ENCODE data around the gene ERGIC1. TPM values are rescaled to one million over a fixed set of nuclear protein-coding genes. Genes with fewer than 3 reads are reported as not detected.

The ERGIC1 gene
- total RNA-seq, 1 experiment from 2014 or later, result 77.0 TPM

GRCh38 chr5:172933238-172933637 is 99.2 kb downstream of the ERGIC1 start:
- no peak overlapping the region for H2BK20ac ChIP-seq (ENCODE audit: low read depth, low read length, poor library complexity, severe bottlenecking)
- H3K27ac ChIP-seq (ENCODE audit: insufficient read length, low read depth, low read length), result no peak overlapping the region
- no peak overlapping the region for H3K23ac ChIP-seq (ENCODE audit: insufficient read length, low read depth, low read length)
- H3K18ac ChIP-seq (ENCODE audit: insufficient read length, low read depth, low read length), result no peak overlapping the region
- no peaks in the 10 kb centered on the region for H4K20me1 ChIP-seq (ENCODE audit: control insufficient read depth, insufficient read depth, insufficient read length)
- Mint-ChIP-seq H3K36me3 (ENCODE audit: insufficient read depth in 1 of 3, low read depth in 3 of 3) (peaks cover 22 to 49% (median 46%) of the 10 kb centered on the region in 3 experiments; a peak in 6 of 7 replicates), H3K9me3 (no peaks in the 10 kb centered on the region), H3K27me3 (ENCODE audit: low read depth) (no peaks in the 10 kb centered on the region), H3K4me3 (no peak overlapping the region), H3K4me1 (peaks cover 8 to 23% of the 10 kb centered on the region in 2 experiments), H3K27ac (no peak overlapping the region)
- no peak overlapping the region for H3K14ac ChIP-seq (ENCODE audit: insufficient read depth, low read length)
- no peak overlapping the region for H2AFZ ChIP-seq (ENCODE audit: low read length)
- no peak overlapping the region for H2BK120ac ChIP-seq (ENCODE audit: low read depth, low read length, poor library complexity, severe bottlenecking)
- H2BK5ac ChIP-seq (ENCODE audit: insufficient read length, low read length), result no peak overlapping the region
- H3K79me1 ChIP-seq (ENCODE audit: insufficient read depth, low read depth, low read length, poor library complexity, severe bottlenecking), result no peaks in the 10 kb centered on the region
- H3K9me3 ChIP-seq (ENCODE audit: control insufficient read depth, low read depth, low read length), result no peaks in the 10 kb centered on the region
- no peak overlapping the region for H2AK5ac ChIP-seq (ENCODE audit: insufficient read length, low read length)
- H3K4ac ChIP-seq (ENCODE audit: low read depth, low read length), result no peak overlapping the region
- H3K79me2 ChIP-seq (ENCODE audit: insufficient read depth, low read length), result no peaks in the 10 kb centered on the region
- no peak for TF ChIP-seq CTCF (conservative IDR thresholded peaks at IDR 0.05)
- no peaks in the 10 kb centered on the region for H3K4me1 ChIP-seq (ENCODE audit: insufficient read depth, low read length)
- H4K5ac ChIP-seq (ENCODE audit: insufficient read length, low read depth, low read length), result no peak overlapping the region
- H3K56ac ChIP-seq (ENCODE audit: insufficient read length, low read depth, low read length), result no peak overlapping the region
- H2BK12ac ChIP-seq (ENCODE audit: insufficient read length, low read depth, low read length), result no peak overlapping the region
- no peak for DNase-seq
- no peak overlapping the region for H4K91ac ChIP-seq (ENCODE audit: insufficient read length, low read depth, low read length)
- H3K27me3 ChIP-seq (ENCODE audit: insufficient read depth, low read length), result no peaks in the 10 kb centered on the region
- H3K23me2 ChIP-seq (ENCODE audit: insufficient read length, low read depth, low read length, poor library complexity, severe bottlenecking), result no peaks in the 10 kb centered on the region
- H2BK15ac ChIP-seq (ENCODE audit: low read depth, low read length), result no peak overlapping the region
- H4K8ac ChIP-seq (replicated peaks; ENCODE audit: insufficient read length, low read depth, low read length), result no peak overlapping the region
- WGBS (ENCODE audit: extremely low coverage, insufficient read length, low lambda C conversion rate), result no CpG with 5 or more reads among the region's 4 CpGs
- no peak overlapping the region for H3K9ac ChIP-seq (ENCODE audit: extremely low read depth, insufficient read length, low read length)
- H3K4me2 ChIP-seq (ENCODE audit: insufficient read depth, insufficient read length, low read length), result no peak overlapping the region
- H3T11ph ChIP-seq (ENCODE audit: low read length), result no peak overlapping the region

Measured in H9 (cell line).